Upper lobe of left lung (tissue), 6 donors: ENCODE results near the gene SAXO1. TPM values are rescaled to one million over a fixed set of nuclear protein-coding genes. Genes with fewer than 3 reads are reported as not detected.

Experiments used
- ATAC-seq, 2 donors: fragments of 200-7000 bp; cut with Tn5 transposase; one replicate each; pipeline ENCODE4 v1.9.1; 2022; ENCODE audit warnings: mild to moderate bottlenecking in 2 of 2, moderate library complexity in 2 of 2; ENCODE audit not compliant: low FRiP score in 2 of 2
- DNase-seq, 2 donors: peaks; one replicate each; pipeline ENCODE4 v3.0.0-alpha.2; 2019 to 2020
- H3K27ac ChIP-seq, 4 donors: fragments of 200-600 bp; sonication (generic); one replicate each; pipeline ENCODE4 v1.5.1; 2016 to 2019
- H3K27me3 ChIP-seq, 4 donors: fragments of 200-600 bp; sonication (generic); one replicate each; pipeline ENCODE4 v1.5.1; 2017 to 2019
- H3K36me3 ChIP-seq, 4 donors: fragments of 200-600 bp; sonication (generic); one replicate each; pipeline ENCODE4 v1.5.1; 2016 to 2019
- H3K4me1 ChIP-seq, 4 donors: fragments of 200-600 bp; sonication (generic); one replicate each; pipeline ENCODE4 v1.5.1; 2018 to 2019
- H3K4me3 ChIP-seq, 4 donors: fragments of 200-600 bp; sonication (generic); one replicate each; pipeline ENCODE4 v1.5.1; 2017 to 2019; ENCODE audit warnings: mild to moderate bottlenecking in 2 of 4, moderate library complexity in 1 of 4
- H3K9me3 ChIP-seq, 4 donors: fragments of 200-600 bp; sonication (generic); one replicate each; pipeline ENCODE4 v1.5.1; 2018 to 2019
- CTCF ChIP-seq, 6 experiments: fragments of 450-650 bp in 4 of 6; fragments of 200-600 bp in 2 of 6; sonication (generic) in 2 of 6; IDR thresholded peaks; one replicate each; pipeline ENCODE4 v1.5.1; 2016 to 2019; ENCODE audit warnings: antibody characterized with exemption in 6 of 6
- EP300 ChIP-seq, 4 donors: sonication (generic); formaldehyde crosslinking; IDR thresholded peaks; one replicate each; pipeline ENCODE4 v1.5.1; 2017; ENCODE audit warnings: antibody characterized with exemption in 4 of 4, control low read depth in 2 of 4
- POLR2A ChIP-seq, 4 donors: fragments of 450-650 bp; IDR thresholded peaks; one replicate each; pipeline ENCODE4 v1.5.1; 2016 to 2017; ENCODE audit warnings: antibody characterized with exemption in 4 of 4, mild to moderate bottlenecking in 2 of 4
- POLR2AphosphoS5 ChIP-seq, 2 donors: sonication (generic); formaldehyde crosslinking; IDR thresholded peaks; one replicate each; pipeline ENCODE4 v1.5.1; 2017; ENCODE audit warnings: antibody characterized with exemption in 2 of 2
- WGBS, 2 donors: methylation state at CpG; one replicate each; pipeline ENCODE4 v1.1.5; 2017 to 2018; 5-methylcytosine and 5-hydroxymethylcytosine counted together
- total RNA-seq, 6 donors: library from RNA; depleted of rRNA in 4 of 6; stranded (reverse); fragments of >200 nt in 4 of 6; gene quantifications; one replicate each; pipeline versions ENCODE4 v1.1.0 to v1.2.1, GENCODE V29; 2016 to 2021
- donor health status: DM: no; HTN: no; CAD: no; lungs with moderate emphysema.
- donor health status: DM: no; HTN: yes; CAD: no; lungs with severe emphysema.

Gene SAXO1
- total RNA-seq, 6 donors from 2014 or later = under 0.01 to 0.22 (median 0.05) TPM; not detected in 2

GRCh38 chr9:18910435-18910834, 122.6 kb downstream of the SAXO1 start:
- Histone ChIP-seq H3K9me3 (no peaks in the 10 kb centered on the region), H3K27ac (no peak overlapping the region), H3K4me3 (no peak overlapping the region), H3K27me3 (no peaks in the 10 kb centered on the region), H3K36me3 (no peaks in the 10 kb centered on the region), H3K4me1 (no peaks in the 10 kb centered on the region)
- DNase-seq (no peak), ATAC-seq (no peak)
- TF ChIP-seq CTCF (IDR thresholded peaks at IDR 0.05) = no peak
- TF ChIP-seq POLR2A (IDR thresholded peaks at IDR 0.05) = no peak
- TF ChIP-seq EP300 (IDR thresholded peaks at IDR 0.05) = no peak
- no peak for TF ChIP-seq POLR2AphosphoS5 (IDR thresholded peaks at IDR 0.05)
- WGBS, 2 donors = 48 to 59% methylated on average over 2 of the region's 2 CpGs

GRCh38 chr9:18909140-18910018, 123.6 kb downstream of the SAXO1 start:
- Histone ChIP-seq H3K4me1 (no peaks in the 10 kb centered on the region), H3K9me3 (no peaks in the 10 kb centered on the region), H3K4me3 (no peak overlapping the region), H3K27me3 (no peaks in the 10 kb centered on the region), H3K36me3 (no peaks in the 10 kb centered on the region), H3K27ac (no peak overlapping the region)
- ATAC-seq (no peak), DNase-seq (peak in 1 of 2 donors; percentile 33)
- TF ChIP-seq POLR2AphosphoS5 (IDR thresholded peaks at IDR 0.05) (no peak), EP300 (IDR thresholded peaks at IDR 0.05) (no peak), CTCF (IDR thresholded peaks at IDR 0.05) (no peak), POLR2A (IDR thresholded peaks at IDR 0.05) (no peak)
- 87 to 90% methylated on average over 7 to 17 of the region's 17 CpGs for WGBS, 2 donors

DNA sequence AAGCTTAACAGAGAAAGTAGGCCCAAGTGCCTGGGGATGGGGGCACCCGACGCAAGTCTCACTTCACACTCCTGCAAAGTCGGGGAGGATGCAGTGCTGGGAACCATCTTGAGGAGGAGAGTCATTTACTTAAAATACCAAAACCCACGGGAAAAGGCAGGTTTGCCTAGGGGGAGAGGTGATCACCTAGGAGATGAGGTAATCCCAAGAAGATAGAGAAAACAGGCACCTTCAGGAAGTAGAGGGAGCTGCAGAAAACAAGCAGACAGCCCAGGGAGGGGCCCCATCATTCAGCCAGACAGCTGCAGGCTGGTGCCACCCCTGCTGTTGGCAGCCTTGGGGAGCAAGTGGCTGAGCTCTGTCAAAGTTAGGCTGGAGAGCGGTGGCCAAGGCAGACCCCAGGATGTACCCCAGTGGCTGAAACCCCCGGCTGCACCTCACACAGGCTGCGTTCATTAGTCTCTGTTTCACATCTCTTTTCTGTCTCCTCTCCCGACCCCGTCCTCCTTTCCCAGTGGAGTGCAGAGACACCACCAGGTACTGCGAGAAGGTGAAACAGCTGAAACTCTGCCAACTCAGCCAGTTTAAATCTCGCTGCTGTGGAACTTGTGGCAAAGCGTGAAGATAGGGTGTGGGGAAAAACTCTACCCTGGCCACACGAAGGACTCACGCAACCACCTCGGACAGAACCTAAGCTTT, 124.9 kb downstream of the SAXO1 start:
- H3K27ac ChIP-seq = no peak overlapping the region
- TF ChIP-seq POLR2AphosphoS5 (IDR thresholded peaks at IDR 0.05) = no peak
- no peak for TF ChIP-seq CTCF (IDR thresholded peaks at IDR 0.05)
- no peak for TF ChIP-seq EP300 (IDR thresholded peaks at IDR 0.05)
- no peak for TF ChIP-seq POLR2A (IDR thresholded peaks at IDR 0.05)
- WGBS, 2 donors = 86 to 94% methylated on average over 15 of the region's 15 CpGs
- no peaks in the 10 kb centered on the region for H3K36me3 ChIP-seq
- H3K4me3 ChIP-seq = no peak overlapping the region
- H3K9me3 ChIP-seq = no peaks in the 10 kb centered on the region
- H3K4me1 ChIP-seq = no peaks in the 10 kb centered on the region
- peak in 1 of 2 donors; percentile 11 for DNase-seq
- H3K27me3 ChIP-seq = no peaks in the 10 kb centered on the region
- ATAC-seq = no peak

DNA sequence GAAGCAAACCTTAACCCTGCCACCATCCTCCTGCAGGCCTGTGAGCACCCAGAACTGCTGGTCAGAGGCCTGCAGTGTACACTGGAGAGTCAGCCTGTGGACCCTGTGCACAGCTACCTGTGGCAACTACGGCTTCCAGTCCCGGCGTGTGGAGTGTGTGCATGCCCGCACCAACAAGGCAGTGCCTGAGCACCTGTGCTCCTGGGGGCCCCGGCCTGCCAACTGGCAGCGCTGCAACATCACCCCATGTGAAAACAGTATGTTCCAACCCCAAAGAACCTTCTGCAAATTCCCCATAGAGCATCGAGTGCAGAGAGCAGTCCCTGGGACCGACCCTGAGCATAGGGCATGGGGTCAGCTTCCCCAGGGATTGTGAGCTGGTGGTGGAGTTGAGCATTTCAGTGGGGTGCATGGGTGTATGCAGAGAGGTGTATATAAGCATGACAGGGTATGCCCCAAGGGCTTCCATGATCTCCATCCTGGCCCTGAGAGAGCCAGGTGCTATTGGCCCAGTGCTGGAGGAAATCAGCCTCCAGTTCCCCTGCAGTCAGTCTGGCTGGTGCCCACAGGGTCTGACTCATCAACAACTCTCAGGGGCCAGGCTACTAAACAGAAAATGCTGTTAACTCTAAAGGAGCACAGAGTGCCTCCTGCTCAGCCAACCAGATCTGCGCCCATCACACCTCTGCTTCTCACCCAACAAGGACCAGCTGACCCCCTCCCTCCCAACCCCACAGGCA, 126.2 kb downstream of the SAXO1 start:
- Histone ChIP-seq H3K27me3 (no peaks in the 10 kb centered on the region), H3K4me3 (no peak overlapping the region), H3K36me3 (no peaks in the 10 kb centered on the region), H3K27ac (no peak overlapping the region), H3K4me1 (no peaks in the 10 kb centered on the region), H3K9me3 (peaks cover 0 to 5% (median 0%) of the 10 kb centered on the region in 4 donors)
- DNase-seq (peak in 1 of 2 donors; percentile 60), ATAC-seq (peak; percentile 7 to 48)
- WGBS, 2 donors = 80 to 95% methylated on average over 1 to 9 of the region's 9 CpGs
- TF ChIP-seq EP300 (IDR thresholded peaks at IDR 0.05) = no peak
- TF ChIP-seq CTCF (IDR thresholded peaks at IDR 0.05) = no peak
- TF ChIP-seq POLR2A (IDR thresholded peaks at IDR 0.05) = no peak
- TF ChIP-seq POLR2AphosphoS5 (IDR thresholded peaks at IDR 0.05) = no peak
